GM12891 (cell line): ENCODE data around the gene OSTN.

ENCODE experiments used
- POLR2A ChIP-seq: IDR thresholded peaks from 2 replicates; pipeline ENCODE4 v1.6.1; 2011; ENCODE audit warnings: low read depth, low read length, control low read depth
- POLR2AphosphoS5 ChIP-seq: IDR thresholded peaks from 2 replicates; pipeline ENCODE4 v1.6.1; 2011; ENCODE audit warnings: low read depth, low read length, control low read depth
- TAF1 ChIP-seq: IDR thresholded peaks from 2 replicates; pipeline ENCODE4 v1.6.1; 2011; ENCODE audit warnings: low read depth, low read length, control low read depth

GRCh38 chr3:191298846-191299245 lies 99.8 kb downstream of the OSTN start:
- no peak for TF ChIP-seq TAF1
- no peak for TF ChIP-seq POLR2A
- TF ChIP-seq POLR2AphosphoS5, result no peak
